ENCODE data around the gene TCEANC2. TPM values are rescaled to one million over a fixed set of nuclear protein-coding genes. Genes with fewer than 3 reads are reported as not detected.

The TCEANC2 gene
- total RNA-seq, 4 donors from 2014 or later, result 3.0 to 9.0 (median 5.5) TPM

- Histone ChIP-seq H3K27me3 (no peaks in the 10 kb centered on the region), H3K4me1 (peaks cover 0 to 4% (median 0%) of the 10 kb centered on the region in 4 donors), H3K4me3 (no peak overlapping the region), H3K9me3 (no peaks in the 10 kb centered on the region), H3K27ac (no peak overlapping the region), H3K36me3 (peaks cover 11 to 96% (median 12%) of the 10 kb centered on the region in 3 donors)
- no peak for TF ChIP-seq CTCF (IDR thresholded peaks at IDR 0.05)
- no peak for TF ChIP-seq POLR2A (IDR thresholded peaks at IDR 0.05)
- TF ChIP-seq EP300 (IDR thresholded peaks at IDR 0.05), result no peak
- no peak for DNase-seq (ENCODE audit: low spot score in 2 of 2)
These were observed 15.9 kb upstream of the TCEANC2 start for GRCh38 chr1:54037476-54037875.

GRCh38 chr1:54041806-54042205 lies 11.6 kb upstream of the TCEANC2 start:
- peaks cover 0 to 25% (median 0%) of the 10 kb centered on the region in 4 donors for H3K4me1 ChIP-seq
- H3K27me3 ChIP-seq, result no peaks in the 10 kb centered on the region
- H3K4me3 ChIP-seq, result no peak overlapping the region
- H3K9me3 ChIP-seq, result no peaks in the 10 kb centered on the region
- no peak for DNase-seq (ENCODE audit: low spot score in 2 of 2)
- TF ChIP-seq EP300 (IDR thresholded peaks at IDR 0.05) (no peak), CTCF (IDR thresholded peaks at IDR 0.05) (no peak), POLR2A (IDR thresholded peaks at IDR 0.05) (no peak)
- H3K36me3 ChIP-seq, result peaks cover 7 to 68% (median 11%) of the 10 kb centered on the region in 3 donors
- WGBS, 2 donors, result 7 to 8% methylated on average over 1 of the region's 1 CpG
- H3K27ac ChIP-seq, result no peak overlapping the region

- 32 to 49% methylated on average over 2 of the region's 2 CpGs for WGBS, 2 donors
These were observed 7.9 kb upstream of the TCEANC2 start for GRCh38 chr1:54045496-54045895.

GRCh38 chr1:54046671-54047383 lies 6.6 kb upstream of the TCEANC2 start:
- no peak for TF ChIP-seq CTCF (IDR thresholded peaks at IDR 0.05)
- TF ChIP-seq POLR2A (IDR thresholded peaks at IDR 0.05), result no peak
- TF ChIP-seq EP300 (IDR thresholded peaks at IDR 0.05), result no peak
- Histone ChIP-seq H3K9me3 (no peaks in the 10 kb centered on the region), H3K27me3 (no peaks in the 10 kb centered on the region), H3K4me1 (peaks cover 0 to 72% (median 25%) of the 10 kb centered on the region in 4 donors), H3K36me3 (peaks cover 0 to 26% (median 7%) of the 10 kb centered on the region in 3 donors), H3K4me3 (no peak overlapping the region), H3K27ac (no peak overlapping the region)
- 48 to 54% methylated on average over 7 of the region's 7 CpGs for WGBS, 2 donors
- no peak for DNase-seq (ENCODE audit: low spot score in 2 of 2)

More at GRCh38 chr1:54045496-54045895, 7.9 kb upstream of the TCEANC2 start:
- DNase-seq (ENCODE audit: low spot score in 2 of 2), result no peak
- Histone ChIP-seq H3K27me3 (no peaks in the 10 kb centered on the region), H3K36me3 (peaks cover 0 to 39% (median 7%) of the 10 kb centered on the region in 3 donors), H3K4me3 (no peak overlapping the region), H3K9me3 (no peaks in the 10 kb centered on the region), H3K27ac (peak overlapping the region in 1 of 4 donors; percentile 22), H3K4me1 (peaks cover 0 to 59% (median 13%) of the 10 kb centered on the region in 4 donors)
- TF ChIP-seq POLR2A (IDR thresholded peaks at IDR 0.05) (no peak), CTCF (IDR thresholded peaks at IDR 0.05) (no peak), EP300 (IDR thresholded peaks at IDR 0.05) (no peak)
